GM23248 (cell line): ENCODE measurements around the gene CYCS.

Experiments
- EZH2 ChIP-seq: fragments of 200-600 bp; sonication (generic); IDR thresholded peaks from 2 replicates; pipeline ENCODE4 v1.6.1; 2018; ENCODE audit warnings: antibody characterized with exemption, mild to moderate bottlenecking; ENCODE audit not compliant: insufficient read depth, poor library complexity, severe bottlenecking
- EZH2phosphoT487 ChIP-seq: fragments of 200-600 bp; sonication (generic); IDR thresholded peaks from 2 replicates; pipeline ENCODE4 v1.6.1; 2018; ENCODE audit warnings: antibody characterized with exemption, moderate library complexity, mild to moderate bottlenecking, low read depth; ENCODE audit not compliant: insufficient read depth

GRCh38 chr7:25101817-25102216 lies 23.2 kb downstream of the CYCS start:
- no peak for TF ChIP-seq EZH2
- TF ChIP-seq EZH2phosphoT487: no peak
